WTC11 (cell line): ENCODE data around the gene FGF11. TPM values are rescaled to one million over a fixed set of nuclear protein-coding genes. Genes with fewer than 3 reads are reported as not detected.

Experiments
- ATAC-seq: fragments of 200-7000 bp; cut with Tn5 transposase; 2 replicates; pipeline ENCODE4 v1.10.0; 2021; ENCODE audit warnings: mild to moderate bottlenecking, moderate library complexity
- CTCF ChIA-PET: fragments of 300-600 bp; sonication (Branson Sonifier 250); formaldehyde crosslinking; loops from one replicate; lab custom pipeline; 2021; ENCODE audit warnings: antibody characterized with exemption; lab: Charles Lee
- POLR2A ChIA-PET: fragments of 350-600 bp; sonication (Branson Sonifier 250); formaldehyde crosslinking; loops from one replicate; lab custom pipeline; 2021; ENCODE audit warnings: antibody characterized with exemption; lab: Charles Lee
- DNase-seq: peaks from one replicate; pipeline ENCODE4 v3.0.0; 2021; ENCODE audit warnings: low spot score
- H3K27ac Mint-ChIP-seq: 2 replicates; pipeline ENCODE4 v1.8.0; 2021; ENCODE audit warnings: mixed read lengths
- H3K27me3 Mint-ChIP-seq: 2 replicates; pipeline ENCODE4 v1.8.0; 2021; ENCODE audit warnings: low read depth, mild to moderate bottlenecking, moderate library complexity, mixed read lengths
- H3K36me3 Mint-ChIP-seq: 2 replicates; pipeline ENCODE4 v1.8.0; 2021; ENCODE audit warnings: mixed read lengths
- H3K4me1 Mint-ChIP-seq: 2 replicates; pipeline ENCODE4 v1.8.0; 2022; ENCODE audit warnings: mixed read lengths
- H3K4me3 Mint-ChIP-seq: 2 replicates; pipeline ENCODE4 v1.8.0; 2021; ENCODE audit warnings: mild to moderate bottlenecking, moderate library complexity, mixed read lengths
- H3K9me3 Mint-ChIP-seq: 2 replicates; pipeline ENCODE4 v1.8.0; 2021; ENCODE audit warnings: mixed read lengths
- ELF4 ChIP-seq: sonication (generic); formaldehyde crosslinking; IDR thresholded peaks from 2 replicates; pipeline ENCODE4 v1.8.1; 2022; ENCODE audit warnings: low read depth, mild to moderate bottlenecking, moderate library complexity, missing genetic modification reagents
- JUN ChIP-seq: sonication (generic); formaldehyde crosslinking; IDR thresholded peaks from 2 replicates; pipeline ENCODE4 v1.8.0; 2023; ENCODE audit warnings: mild to moderate bottlenecking, missing genetic modification reagents
- PRRX2 ChIP-seq: fragments of 250-450 bp; sonication (Bioruptor Pico); IDR thresholded peaks from 2 replicates; pipeline ENCODE4 v1.8.0; 2021; ENCODE audit warnings: mild to moderate bottlenecking
- SMAD3 ChIP-seq: sonication (generic); formaldehyde crosslinking; IDR thresholded peaks from 2 replicates; pipeline ENCODE4 v1.8.0; 2022; ENCODE audit warnings: missing genetic modification reagents, mild to moderate bottlenecking, borderline replicate concordance
- SP1 ChIP-seq: sonication (generic); formaldehyde crosslinking; conservative IDR thresholded peaks from 2 replicates; pipeline ENCODE4 v1.8.1; 2022; ENCODE audit warnings: missing genetic modification reagents
- ZNF121 ChIP-seq: sonication (generic); formaldehyde crosslinking; IDR thresholded peaks from 2 replicates; pipeline ENCODE4 v1.8.0; 2023; ENCODE audit warnings: missing genetic modification reagents
- ZNF232 ChIP-seq: sonication (generic); formaldehyde crosslinking; IDR thresholded peaks from 2 replicates; pipeline ENCODE4 v1.8.0; 2022; ENCODE audit warnings: mild to moderate bottlenecking, missing genetic modification reagents
- ZNF423 ChIP-seq: fragments of 250-450 bp; sonication (Bioruptor Pico); IDR thresholded peaks from 2 replicates; pipeline ENCODE4 v2.1.2; 2022; ENCODE audit warnings: mild to moderate bottlenecking, moderate library complexity
- total RNA-seq: library from RNA; stranded (reverse); gene quantifications from 3 replicates; pipeline ENCODE4 v1.2.3, GENCODE V29; 2021
- TF ChIP-seq, protein P1 (sequence below): sonication (generic); formaldehyde crosslinking; IDR thresholded peaks from 2 replicates; pipeline ENCODE4 v1.8.0; 2022; ENCODE audit warnings: mild to moderate bottlenecking, missing genetic modification reagents
- TF ChIP-seq, protein P2 (sequence below): sonication (generic); formaldehyde crosslinking; IDR thresholded peaks from 2 replicates; pipeline ENCODE4 v1.8.1; 2022; ENCODE audit warnings: mild to moderate bottlenecking, missing genetic modification reagents, moderate library complexity, borderline replicate concordance
- TF ChIP-seq, protein P3 (sequence below): fragments of 250-450 bp; sonication (Bioruptor Pico); IDR thresholded peaks from 2 replicates; pipeline ENCODE4 v1.9.0; 2021; ENCODE audit warnings: moderate library complexity, mild to moderate bottlenecking, inconsistent platforms, borderline replicate concordance
- TF ChIP-seq, protein P4 (sequence below): sonication (generic); formaldehyde crosslinking; IDR thresholded peaks from 2 replicates; pipeline ENCODE4 v1.8.1; 2022; ENCODE audit warnings: mild to moderate bottlenecking, moderate library complexity, missing genetic modification reagents
- TF ChIP-seq, protein P5 (sequence below): sonication (generic); formaldehyde crosslinking; IDR thresholded peaks from 2 replicates; pipeline ENCODE4 v1.8.0; 2022; ENCODE audit warnings: mild to moderate bottlenecking, missing genetic modification reagents
- TF ChIP-seq, protein P6 (sequence below): fragments of 250-450 bp; sonication (Bioruptor Pico); IDR thresholded peaks from 2 replicates; pipeline ENCODE4 v1.8.0; 2021; ENCODE audit warnings: mild to moderate bottlenecking
- TF ChIP-seq, protein P7 (sequence below): sonication (generic); formaldehyde crosslinking; IDR thresholded peaks from 2 replicates; pipeline ENCODE4 v1.8.1; 2022; ENCODE audit warnings: low read depth, missing genetic modification reagents, borderline replicate concordance
- TF ChIP-seq, protein P8 (sequence below): sonication (generic); formaldehyde crosslinking; IDR thresholded peaks from 2 replicates; pipeline ENCODE4 v1.8.0; 2022; ENCODE audit warnings: mild to moderate bottlenecking, missing genetic modification reagents
- TF ChIP-seq, protein P9 (sequence below): sonication (generic); formaldehyde crosslinking; IDR thresholded peaks from 2 replicates; pipeline ENCODE4 v1.8.0; 2023; ENCODE audit warnings: mild to moderate bottlenecking, missing genetic modification reagents

Gene FGF11
- total RNA-seq, 1 experiment from 2014 or later = 19.8 TPM

DNA sequence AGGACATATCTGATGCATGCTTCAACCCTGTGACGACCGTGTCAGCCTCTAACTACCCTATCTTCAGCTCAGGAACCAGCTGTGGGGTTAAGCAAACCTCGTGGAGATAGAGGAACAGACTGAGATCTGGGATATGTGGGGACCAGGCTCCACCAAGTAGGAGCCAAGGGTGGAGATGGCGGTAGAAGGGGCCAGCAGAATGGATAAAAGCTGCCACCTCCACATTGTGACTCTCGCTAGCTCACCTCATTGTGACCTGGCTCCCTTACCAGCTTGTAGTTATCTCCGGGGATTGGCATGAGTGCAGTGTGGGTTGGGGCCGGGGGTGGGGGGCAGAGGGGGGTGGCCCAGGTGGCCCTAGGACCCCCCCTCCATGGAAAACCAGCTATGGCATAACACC is 14.0 kb upstream of the FGF11 start, which contains the start of gene SPEM2:
TSS of gene SPEM2 (plus strand) at position 301 of the 400 bp plus-strand sequence. CDS start at position 374, 73 bp downstream.
- ATAC-seq = no peak
- ChIA-PET POLR2A (no interaction called here), CTCF (interaction anchor here (1.0 to 3.3 kb wide), 5 partner anchors 12 to 135 kb away, joined by 3 to 8 read pairs (median 6); partner anchors contain the start of gene PLSCR3)
- no peak within 1 kb of the TSS for H3K27ac Mint-ChIP-seq
- no peaks in the 10 kb centered on the region for H3K36me3 Mint-ChIP-seq
- H3K9me3 Mint-ChIP-seq = no peaks in the 10 kb centered on the region
- TF ChIP-seq, protein P1, sequence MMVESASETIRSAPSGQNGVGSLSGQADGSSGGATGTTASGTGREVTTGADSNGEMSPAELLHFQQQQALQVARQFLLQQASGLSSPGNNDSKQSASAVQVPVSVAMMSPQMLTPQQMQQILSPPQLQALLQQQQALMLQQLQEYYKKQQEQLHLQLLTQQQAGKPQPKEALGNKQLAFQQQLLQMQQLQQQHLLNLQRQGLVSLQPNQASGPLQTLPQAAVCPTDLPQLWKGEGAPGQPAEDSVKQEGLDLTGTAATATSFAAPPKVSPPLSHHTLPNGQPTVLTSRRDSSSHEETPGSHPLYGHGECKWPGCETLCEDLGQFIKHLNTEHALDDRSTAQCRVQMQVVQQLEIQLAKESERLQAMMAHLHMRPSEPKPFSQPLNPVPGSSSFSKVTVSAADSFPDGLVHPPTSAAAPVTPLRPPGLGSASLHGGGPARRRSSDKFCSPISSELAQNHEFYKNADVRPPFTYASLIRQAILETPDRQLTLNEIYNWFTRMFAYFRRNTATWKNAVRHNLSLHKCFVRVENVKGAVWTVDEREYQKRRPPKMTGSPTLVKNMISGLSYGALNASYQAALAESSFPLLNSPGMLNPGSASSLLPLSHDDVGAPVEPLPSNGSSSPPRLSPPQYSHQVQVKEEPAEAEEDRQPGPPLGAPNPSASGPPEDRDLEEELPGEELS (CRISPR knock-in tag) = no peak
- TF ChIP-seq ZNF232 (CRISPR knock-in tag) (no peak), ELF4 (CRISPR knock-in tag) (no peak), SMAD3 (no peak), JUN (CRISPR knock-in tag) (no peak), ZNF121 (no peak), SP1 (CRISPR knock-in tag) (no peak), ZNF423 (CRISPR knock-in tag) (no peak), PRRX2 (no peak)
- TF ChIP-seq, protein P2, sequence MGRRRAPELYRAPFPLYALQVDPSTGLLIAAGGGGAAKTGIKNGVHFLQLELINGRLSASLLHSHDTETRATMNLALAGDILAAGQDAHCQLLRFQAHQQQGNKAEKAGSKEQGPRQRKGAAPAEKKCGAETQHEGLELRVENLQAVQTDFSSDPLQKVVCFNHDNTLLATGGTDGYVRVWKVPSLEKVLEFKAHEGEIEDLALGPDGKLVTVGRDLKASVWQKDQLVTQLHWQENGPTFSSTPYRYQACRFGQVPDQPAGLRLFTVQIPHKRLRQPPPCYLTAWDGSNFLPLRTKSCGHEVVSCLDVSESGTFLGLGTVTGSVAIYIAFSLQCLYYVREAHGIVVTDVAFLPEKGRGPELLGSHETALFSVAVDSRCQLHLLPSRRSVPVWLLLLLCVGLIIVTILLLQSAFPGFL (CRISPR knock-in tag) = no peak
- TF ChIP-seq, protein P3, sequence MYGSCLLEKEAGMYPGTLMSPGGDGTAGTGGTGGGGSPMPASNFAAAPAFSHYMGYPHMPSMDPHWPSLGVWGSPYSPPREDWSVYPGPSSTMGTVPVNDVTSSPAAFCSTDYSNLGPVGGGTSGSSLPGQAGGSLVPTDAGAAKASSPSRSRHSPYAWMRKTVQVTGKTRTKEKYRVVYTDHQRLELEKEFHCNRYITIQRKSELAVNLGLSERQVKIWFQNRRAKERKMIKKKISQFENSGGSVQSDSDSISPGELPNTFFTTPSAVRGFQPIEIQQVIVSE (CRISPR knock-in tag) = no peak
- TF ChIP-seq, protein P4, sequence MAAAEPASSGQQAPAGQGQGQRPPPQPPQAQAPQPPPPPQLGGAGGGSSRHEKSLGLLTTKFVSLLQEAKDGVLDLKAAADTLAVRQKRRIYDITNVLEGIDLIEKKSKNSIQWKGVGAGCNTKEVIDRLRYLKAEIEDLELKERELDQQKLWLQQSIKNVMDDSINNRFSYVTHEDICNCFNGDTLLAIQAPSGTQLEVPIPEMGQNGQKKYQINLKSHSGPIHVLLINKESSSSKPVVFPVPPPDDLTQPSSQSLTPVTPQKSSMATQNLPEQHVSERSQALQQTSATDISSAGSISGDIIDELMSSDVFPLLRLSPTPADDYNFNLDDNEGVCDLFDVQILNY = no peak
- TF ChIP-seq, protein P5, sequence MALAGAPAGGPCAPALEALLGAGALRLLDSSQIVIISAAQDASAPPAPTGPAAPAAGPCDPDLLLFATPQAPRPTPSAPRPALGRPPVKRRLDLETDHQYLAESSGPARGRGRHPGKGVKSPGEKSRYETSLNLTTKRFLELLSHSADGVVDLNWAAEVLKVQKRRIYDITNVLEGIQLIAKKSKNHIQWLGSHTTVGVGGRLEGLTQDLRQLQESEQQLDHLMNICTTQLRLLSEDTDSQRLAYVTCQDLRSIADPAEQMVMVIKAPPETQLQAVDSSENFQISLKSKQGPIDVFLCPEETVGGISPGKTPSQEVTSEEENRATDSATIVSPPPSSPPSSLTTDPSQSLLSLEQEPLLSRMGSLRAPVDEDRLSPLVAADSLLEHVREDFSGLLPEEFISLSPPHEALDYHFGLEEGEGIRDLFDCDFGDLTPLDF = no peak
- TF ChIP-seq, protein P6, sequence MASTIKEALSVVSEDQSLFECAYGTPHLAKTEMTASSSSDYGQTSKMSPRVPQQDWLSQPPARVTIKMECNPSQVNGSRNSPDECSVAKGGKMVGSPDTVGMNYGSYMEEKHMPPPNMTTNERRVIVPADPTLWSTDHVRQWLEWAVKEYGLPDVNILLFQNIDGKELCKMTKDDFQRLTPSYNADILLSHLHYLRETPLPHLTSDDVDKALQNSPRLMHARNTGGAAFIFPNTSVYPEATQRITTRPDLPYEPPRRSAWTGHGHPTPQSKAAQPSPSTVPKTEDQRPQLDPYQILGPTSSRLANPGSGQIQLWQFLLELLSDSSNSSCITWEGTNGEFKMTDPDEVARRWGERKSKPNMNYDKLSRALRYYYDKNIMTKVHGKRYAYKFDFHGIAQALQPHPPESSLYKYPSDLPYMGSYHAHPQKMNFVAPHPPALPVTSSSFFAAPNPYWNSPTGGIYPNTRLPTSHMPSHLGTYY (CRISPR knock-in tag) = no peak
- TF ChIP-seq, protein P7, sequence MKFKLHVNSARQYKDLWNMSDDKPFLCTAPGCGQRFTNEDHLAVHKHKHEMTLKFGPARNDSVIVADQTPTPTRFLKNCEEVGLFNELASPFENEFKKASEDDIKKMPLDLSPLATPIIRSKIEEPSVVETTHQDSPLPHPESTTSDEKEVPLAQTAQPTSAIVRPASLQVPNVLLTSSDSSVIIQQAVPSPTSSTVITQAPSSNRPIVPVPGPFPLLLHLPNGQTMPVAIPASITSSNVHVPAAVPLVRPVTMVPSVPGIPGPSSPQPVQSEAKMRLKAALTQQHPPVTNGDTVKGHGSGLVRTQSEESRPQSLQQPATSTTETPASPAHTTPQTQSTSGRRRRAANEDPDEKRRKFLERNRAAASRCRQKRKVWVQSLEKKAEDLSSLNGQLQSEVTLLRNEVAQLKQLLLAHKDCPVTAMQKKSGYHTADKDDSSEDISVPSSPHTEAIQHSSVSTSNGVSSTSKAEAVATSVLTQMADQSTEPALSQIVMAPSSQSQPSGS (CRISPR knock-in tag) = no peak
- TF ChIP-seq, protein P8, sequence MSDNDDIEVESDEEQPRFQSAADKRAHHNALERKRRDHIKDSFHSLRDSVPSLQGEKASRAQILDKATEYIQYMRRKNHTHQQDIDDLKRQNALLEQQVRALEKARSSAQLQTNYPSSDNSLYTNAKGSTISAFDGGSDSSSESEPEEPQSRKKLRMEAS (CRISPR knock-in tag) = no peak
- TF ChIP-seq, protein P9, sequence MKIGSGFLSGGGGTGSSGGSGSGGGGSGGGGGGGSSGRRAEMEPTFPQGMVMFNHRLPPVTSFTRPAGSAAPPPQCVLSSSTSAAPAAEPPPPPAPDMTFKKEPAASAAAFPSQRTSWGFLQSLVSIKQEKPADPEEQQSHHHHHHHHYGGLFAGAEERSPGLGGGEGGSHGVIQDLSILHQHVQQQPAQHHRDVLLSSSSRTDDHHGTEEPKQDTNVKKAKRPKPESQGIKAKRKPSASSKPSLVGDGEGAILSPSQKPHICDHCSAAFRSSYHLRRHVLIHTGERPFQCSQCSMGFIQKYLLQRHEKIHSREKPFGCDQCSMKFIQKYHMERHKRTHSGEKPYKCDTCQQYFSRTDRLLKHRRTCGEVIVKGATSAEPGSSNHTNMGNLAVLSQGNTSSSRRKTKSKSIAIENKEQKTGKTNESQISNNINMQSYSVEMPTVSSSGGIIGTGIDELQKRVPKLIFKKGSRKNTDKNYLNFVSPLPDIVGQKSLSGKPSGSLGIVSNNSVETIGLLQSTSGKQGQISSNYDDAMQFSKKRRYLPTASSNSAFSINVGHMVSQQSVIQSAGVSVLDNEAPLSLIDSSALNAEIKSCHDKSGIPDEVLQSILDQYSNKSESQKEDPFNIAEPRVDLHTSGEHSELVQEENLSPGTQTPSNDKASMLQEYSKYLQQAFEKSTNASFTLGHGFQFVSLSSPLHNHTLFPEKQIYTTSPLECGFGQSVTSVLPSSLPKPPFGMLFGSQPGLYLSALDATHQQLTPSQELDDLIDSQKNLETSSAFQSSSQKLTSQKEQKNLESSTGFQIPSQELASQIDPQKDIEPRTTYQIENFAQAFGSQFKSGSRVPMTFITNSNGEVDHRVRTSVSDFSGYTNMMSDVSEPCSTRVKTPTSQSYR = no peak
- H3K4me3 Mint-ChIP-seq = no peak within 1 kb of the TSS
- H3K4me1 Mint-ChIP-seq = 0 out of 2 replicates have a peak, but pooled peaks cover 3% of the 10 kb centered on the region
- no peak for DNase-seq
- no peaks in the 10 kb centered on the region; the same call in 1 of the 2 replicates for H3K27me3 Mint-ChIP-seq
